Vagina (tissue), 2 donors: ENCODE results near the gene PERM1.

Experiments used
- CTCF ChIP-seq, 3 experiments: fragments of 450-650 bp in 2 of 3; fragments of 200-600 bp in 1 of 3; sonication (generic) in 1 of 3; IDR thresholded peaks; one replicate each; pipeline ENCODE4 v1.5.1; 2017 to 2019; ENCODE audit warnings: antibody characterized with exemption in 3 of 3, mild to moderate bottlenecking in 2 of 3, moderate library complexity in 2 of 3
- POLR2AphosphoS5 ChIP-seq, 2 donors: sonication (generic); formaldehyde crosslinking; IDR thresholded peaks; one replicate each; pipeline ENCODE4 v1.9.0; 2017; ENCODE audit warnings: antibody characterized with exemption in 2 of 2, mild to moderate bottlenecking in 2 of 2, low read depth in 1 of 2; ENCODE audit not compliant: insufficient read depth in 1 of 2

GRCh38 chr1:947958-948357 is 33.9 kb downstream of the PERM1 start:
- TF ChIP-seq CTCF (IDR thresholded peaks at IDR 0.05) (no peak), POLR2AphosphoS5 (IDR thresholded peaks at IDR 0.05; ENCODE audit: insufficient read depth in 1 of 2, low read depth in 1 of 2) (no peak)
